Activated CD4-positive, CD25-positive, alpha-beta regulatory T cell treated with anti-CD3 and anti-CD28 coated beads, Interleukin-2, amount 50 U/mL, for 16 hours (primary cell): ENCODE measurements around the gene OVCH2.
"Not testable (repeated sequence)": the region's sequence is repeated elsewhere in the genome, so short reads cannot be mapped to it uniquely, and the experiment has no call there.

Experiments
- DNase-seq: peaks from one replicate; pipeline ENCODE4 v3.0.0-alpha.2; 2020; ENCODE audit warnings: low read depth, low spot score

Gene OVCH2

GRCh38 chr11:7672276-7672959, 33.9 kb downstream of the OVCH2 start:
- DNase-seq: no peak

GRCh38 chr11:7671347-7672215, 34.7 kb downstream of the OVCH2 start:
- no peak for DNase-seq

- DNase-seq: no peak
Measured at GRCh38 chr11:7670641-7671040, 35.6 kb downstream of the OVCH2 start.

DNA sequence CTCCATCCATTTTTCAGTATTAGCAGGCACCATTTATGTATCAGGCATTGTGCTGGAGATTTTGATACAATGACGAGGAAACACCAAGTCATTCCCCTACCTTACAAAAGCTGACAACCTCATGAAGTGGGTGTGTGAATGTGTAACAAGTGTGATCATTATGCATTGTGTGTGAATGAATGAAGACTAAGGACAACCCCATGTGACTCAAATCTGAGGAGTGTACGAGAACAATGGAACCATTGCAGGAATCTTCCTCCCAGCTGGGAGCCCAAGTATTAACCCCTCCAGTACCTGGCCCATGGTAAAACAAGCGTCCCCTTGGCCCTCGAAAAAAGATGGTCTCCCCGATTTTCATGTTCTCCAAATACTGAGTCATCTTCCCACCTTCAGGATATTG, 37.4 kb downstream of the OVCH2 start:
- no peak for DNase-seq

DNA sequence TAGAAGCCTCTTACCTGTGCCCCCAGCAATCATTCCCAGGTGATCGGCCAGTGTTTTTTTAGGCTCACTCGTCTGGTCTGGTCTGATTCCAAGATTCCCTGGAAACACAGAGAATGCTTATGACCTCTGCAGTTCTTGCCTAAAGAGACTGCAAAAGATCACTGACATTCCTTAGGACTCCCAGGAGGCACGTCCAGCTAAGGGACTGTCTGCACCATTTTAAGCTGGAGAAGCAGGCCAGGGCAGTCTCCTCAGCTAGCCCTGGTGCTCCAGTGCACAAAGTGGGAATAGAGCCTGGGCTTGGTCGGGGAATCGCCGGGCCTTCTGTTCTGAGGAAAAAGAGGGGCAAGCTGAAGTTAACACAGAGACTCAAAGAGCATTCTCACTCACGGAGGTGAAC, 37.8 kb downstream of the OVCH2 start:
- no peak for DNase-seq

- no peak for DNase-seq
Measured at GRCh38 chr11:7667460-7667859, 38.8 kb downstream of the OVCH2 start.

GRCh38 chr11:7666292-7666866, 39.9 kb downstream of the OVCH2 start:
- no peak for DNase-seq

- peak; percentile 50 for DNase-seq
Measured at GRCh38 chr11:7665473-7666291, 40.6 kb downstream of the OVCH2 start.

GRCh38 chr11:7664867-7665266, 41.4 kb downstream of the OVCH2 start:
- DNase-seq: no peak

GRCh38 chr11:7663531-7663930, 42.7 kb downstream of the OVCH2 start:
- DNase-seq: not testable (repeated sequence)

DNA sequence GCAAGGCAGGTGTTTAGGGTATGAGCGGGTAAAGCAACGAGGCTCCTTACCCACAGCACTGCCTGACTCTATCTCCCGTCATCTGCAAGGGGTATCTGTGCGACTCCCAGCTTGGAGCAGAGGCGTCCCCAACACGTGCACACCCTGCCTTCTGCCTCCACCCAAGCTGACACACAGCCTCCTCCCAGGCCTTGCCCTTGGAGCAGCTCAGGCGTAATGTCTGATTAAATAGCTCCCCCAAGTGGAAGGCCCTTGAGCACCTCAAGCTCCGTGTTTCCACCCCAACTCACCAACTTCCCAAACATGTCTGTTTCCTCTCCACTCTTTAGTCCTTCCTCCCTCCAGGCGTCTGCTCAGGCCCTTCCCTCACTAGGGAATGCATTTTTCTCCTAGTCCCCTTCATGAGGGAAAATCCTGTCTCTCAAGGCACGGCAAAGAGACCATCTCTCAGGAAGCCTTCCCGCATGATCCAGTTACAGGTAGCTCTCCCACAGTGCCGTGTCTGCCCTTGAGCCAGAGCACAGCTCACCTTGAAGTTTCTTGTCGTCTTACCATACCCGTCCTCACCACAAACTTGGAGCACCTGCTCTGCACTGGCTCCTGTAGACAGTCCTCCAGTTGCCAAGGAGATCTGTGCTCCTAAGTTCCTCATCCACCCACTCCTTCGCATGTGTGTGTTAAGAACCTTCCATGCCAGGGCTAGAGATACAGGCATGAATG, 48.8 kb downstream of the OVCH2 start:
- no peak for DNase-seq

- DNase-seq: no peak
Measured at GRCh38 chr11:7656704-7657103, 49.6 kb downstream of the OVCH2 start.

DNA sequence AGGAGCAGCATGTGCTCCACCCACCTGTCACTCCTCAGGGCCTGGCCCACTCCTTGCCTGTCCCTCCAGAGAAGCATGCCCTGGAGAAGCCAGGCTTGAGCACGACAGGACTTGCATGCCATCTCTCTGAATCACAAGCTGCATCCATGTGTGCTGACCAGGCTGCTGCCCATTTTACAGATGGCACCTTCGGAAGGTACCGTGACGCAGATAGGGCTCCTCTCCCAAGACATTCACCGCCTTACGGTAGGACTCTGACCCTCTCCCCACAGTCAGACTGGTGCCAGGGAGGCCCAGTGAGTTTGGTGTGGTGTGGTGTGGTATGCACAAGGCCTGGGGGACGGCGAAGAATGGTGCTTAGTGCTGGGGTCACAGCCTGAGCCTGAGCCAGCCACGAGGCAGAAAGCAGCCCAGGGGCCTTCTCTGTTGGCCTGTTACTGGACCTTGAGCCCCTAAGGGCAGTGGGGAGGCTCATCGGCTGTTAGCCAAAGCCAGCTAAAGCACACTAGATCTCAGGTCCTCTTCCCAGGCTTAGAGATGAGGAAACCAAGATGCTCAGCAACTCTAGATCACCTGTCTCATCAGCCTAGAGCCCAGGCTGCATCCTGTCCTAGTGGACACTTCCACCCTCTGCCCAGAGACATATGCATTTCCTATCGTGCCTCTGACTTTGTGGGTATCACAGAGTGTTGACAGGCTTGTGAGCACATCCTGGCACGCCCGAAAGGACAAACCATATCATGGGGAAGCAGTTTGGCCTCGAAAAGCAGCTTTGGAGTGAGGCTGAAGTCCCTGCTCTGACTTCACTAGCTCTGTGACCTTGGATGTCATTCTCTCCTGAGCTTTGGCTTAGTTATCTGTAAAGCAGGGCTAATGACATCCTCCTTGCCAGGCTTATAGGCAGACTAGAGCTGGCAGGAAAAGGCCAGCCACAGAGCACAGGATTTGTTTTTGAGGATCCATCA, 50.7 kb downstream of the OVCH2 start:
- DNase-seq: no peak

DNA sequence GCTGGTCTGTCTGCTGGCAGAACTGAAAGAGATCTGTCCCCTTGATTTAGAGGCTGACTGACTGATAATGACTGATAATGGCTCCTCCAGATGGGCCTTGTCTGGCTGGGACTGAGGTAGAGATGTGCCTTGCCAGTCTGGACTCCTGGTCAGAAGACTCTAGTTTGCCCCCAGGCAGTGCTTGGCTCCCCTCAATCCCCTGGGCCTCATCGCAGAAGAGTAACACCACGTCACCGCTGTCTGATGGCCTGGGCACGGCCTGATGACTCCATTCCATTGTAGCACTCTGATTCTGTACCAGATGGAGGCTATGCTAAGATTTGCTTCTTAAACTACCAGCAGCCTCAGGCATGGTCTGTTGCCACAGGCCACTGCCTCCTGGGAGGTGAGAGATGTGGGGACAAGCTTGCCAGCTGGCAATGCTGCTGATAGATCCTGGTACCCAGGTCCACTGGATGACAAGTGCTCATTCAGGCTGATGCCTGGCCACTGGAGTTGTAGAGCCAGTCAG, 52.0 kb downstream of the OVCH2 start:
- no peak for DNase-seq

DNA sequence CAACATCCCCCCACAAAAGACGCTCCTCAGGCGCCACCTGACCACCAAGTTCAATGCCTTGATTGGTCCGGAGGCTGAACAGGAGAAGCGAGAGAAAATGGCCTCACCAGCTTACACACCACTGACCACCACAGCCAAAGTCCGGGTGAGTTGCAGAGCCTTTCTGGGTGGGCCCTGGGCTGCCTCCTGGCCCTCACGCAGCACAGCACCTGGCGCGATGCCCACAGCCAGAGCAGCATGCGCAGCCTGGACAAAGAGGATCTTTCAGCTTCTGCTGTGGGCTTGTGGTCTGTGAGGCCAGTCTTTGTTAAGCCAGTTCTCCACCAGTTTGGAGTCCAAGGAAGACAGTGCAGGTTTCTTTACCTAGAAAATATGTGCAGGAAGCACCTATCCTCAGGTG, 54.6 kb downstream of the OVCH2 start:
- no peak for DNase-seq

GRCh38 chr11:7651140-7651551, 55.1 kb downstream of the OVCH2 start:
- no peak for DNase-seq

DNA sequence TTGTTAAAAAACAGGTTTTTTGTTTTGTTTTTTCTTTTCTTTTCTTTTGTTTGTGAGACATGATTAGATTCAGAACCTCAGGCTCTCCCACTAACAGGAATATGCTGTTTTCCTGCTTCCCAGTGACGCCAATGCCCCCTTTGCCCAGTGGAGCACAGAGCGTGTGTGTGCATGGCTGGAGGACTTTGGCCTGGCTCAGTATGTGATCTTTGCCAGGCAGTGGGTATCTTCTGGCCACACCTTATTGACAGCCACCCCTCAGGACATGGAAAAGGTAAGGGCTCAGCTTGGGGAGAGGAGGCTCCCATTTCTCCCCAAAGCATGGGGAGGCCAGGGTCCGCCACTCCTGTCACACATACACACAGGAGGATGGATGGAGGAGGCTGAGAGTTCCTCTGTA, 58.0 kb downstream of the OVCH2 start:
- no peak for DNase-seq

- DNase-seq: no peak
Measured at GRCh38 chr11:7646866-7647265, 59.4 kb downstream of the OVCH2 start.

- no peak for DNase-seq
Measured at GRCh38 chr11:7645206-7645605, 61.1 kb downstream of the OVCH2 start.

DNA sequence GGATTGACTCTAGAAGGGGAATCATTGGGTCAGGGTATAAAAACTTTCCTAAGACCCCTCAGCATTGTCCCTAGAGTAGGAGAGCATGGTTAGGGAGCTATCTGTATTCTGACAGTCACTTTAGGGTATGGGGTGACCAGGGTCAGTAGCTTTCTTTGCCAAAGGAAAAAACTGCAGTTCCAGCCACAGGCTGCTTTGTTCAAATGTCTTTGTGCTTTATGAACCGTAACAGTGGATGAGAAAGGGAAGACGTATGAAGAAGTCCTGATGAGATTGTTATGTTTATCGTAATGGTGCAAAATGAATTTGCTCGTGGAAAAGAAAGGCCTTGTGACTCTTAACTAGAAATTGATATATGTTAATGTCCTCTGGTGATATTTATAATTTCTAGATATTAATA, 63.0 kb downstream of the OVCH2 start:
- no peak for DNase-seq
